GM21367 (cell line): ENCODE data around the gene MAP1LC3B.
"Not testable (repeated sequence)": the region's sequence is repeated elsewhere in the genome, so short reads cannot be mapped to it uniquely, and the experiment has no call there.

Experiments
- ATAC-seq: cut with Tn5 transposase; IDR thresholded peaks from one replicate; pipeline ENCODE4 v1.9.1; 2021; ENCODE audit not compliant: unreplicated experiment

MAP1LC3B gene

DNA sequence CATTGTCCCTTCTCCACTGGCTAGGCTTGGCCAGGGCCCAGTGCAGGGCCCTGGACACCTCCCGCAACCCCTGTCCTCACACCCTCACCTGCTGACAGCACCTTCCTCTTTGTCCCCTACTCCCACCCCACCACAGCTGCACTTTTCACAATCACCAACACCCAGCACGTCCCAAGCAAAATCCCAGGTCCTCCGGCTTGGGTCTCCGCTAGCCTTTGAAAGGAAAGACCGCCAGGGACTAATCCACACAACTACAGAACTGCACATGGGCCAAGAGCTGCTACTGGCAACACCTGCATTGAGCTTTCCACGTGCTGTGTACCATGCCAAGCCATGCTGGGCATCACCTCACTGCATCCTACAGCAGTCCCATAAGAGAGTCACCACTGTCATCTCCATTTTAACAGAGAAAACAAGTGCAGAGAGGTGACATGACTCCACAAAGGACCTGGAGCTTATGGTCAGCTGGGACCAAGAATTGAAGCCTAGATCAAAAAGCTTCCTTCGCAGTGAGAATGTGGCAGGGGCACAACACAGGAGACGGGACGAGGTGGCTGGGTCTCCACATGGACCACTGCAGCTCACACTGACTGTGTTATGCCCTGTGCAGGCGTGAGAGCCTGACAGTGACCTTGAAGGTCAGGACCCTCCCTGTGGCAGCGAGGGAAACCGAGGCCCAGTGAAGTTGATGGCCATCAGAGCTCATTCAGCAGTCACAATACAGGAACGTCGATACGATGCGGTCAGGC is 31.1 kb upstream of the MAP1LC3B start:
- no peak for ATAC-seq

DNA sequence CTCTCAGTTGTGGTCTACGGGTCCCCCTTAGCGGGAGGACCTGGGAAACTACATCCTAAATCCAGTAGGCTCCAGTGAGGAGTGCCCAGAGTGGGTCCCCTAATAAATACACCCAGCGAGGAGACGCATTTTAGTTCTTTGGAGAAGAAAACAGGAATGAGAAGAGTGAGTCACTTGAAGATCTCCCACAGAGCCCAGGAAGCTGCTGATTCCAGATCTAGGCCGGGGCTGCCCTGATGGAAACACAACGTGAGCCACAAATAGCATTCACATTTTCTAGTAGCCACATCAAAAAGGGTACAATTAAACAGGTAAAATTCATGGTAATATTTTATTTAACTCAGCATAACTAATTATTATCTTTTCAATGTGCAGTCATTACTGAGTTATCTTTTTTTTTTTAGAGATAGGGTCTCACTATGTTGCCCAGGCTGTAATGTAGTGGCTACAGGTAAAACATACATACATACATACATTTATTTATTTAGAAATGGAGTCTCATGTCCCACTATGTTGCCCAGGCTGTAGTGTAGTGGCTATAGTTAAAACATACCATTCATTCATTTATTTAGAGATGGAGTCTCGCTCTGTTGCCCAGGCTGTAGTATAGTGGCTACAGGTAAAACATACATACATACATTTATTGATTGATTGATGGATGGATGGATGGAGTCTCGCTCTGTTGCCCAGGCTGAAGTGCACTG is 30.1 kb upstream of the MAP1LC3B start:
- no peak for ATAC-seq

DNA sequence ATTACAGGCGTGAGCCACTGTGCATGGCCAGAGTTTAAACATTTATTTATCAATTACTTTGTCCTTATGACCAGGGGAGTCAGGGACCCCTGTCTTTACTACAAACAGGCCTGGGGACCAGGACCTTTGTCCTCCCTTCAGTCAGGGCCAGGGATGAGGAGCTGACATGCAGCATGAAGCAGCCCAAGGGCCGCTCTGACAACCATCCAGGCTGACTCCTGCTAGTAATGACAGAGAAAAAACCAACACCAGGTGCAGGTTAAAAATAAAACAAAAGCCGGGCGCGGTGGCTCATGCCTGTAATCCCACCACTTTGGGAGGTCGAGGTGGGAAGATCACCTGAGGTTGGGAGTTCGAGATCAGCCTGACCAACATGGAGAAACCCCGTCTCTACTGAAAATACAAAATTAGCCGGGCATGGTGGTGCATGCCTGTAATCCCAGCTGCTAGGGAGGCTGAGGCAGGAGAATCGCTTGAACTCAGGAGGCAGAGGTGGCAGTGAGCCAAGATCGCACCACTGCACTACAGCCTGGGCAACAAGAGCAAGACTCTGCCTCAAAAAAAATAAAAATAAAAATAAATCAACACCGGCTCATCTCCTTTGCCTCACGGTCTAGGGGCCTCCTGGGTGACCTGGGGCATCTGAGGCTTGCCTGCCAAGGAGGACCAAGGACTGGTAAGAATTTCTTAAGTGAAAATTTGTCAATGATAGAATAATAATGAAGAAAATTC is 29.1 kb upstream of the MAP1LC3B start:
- not testable (repeated sequence) for ATAC-seq

DNA sequence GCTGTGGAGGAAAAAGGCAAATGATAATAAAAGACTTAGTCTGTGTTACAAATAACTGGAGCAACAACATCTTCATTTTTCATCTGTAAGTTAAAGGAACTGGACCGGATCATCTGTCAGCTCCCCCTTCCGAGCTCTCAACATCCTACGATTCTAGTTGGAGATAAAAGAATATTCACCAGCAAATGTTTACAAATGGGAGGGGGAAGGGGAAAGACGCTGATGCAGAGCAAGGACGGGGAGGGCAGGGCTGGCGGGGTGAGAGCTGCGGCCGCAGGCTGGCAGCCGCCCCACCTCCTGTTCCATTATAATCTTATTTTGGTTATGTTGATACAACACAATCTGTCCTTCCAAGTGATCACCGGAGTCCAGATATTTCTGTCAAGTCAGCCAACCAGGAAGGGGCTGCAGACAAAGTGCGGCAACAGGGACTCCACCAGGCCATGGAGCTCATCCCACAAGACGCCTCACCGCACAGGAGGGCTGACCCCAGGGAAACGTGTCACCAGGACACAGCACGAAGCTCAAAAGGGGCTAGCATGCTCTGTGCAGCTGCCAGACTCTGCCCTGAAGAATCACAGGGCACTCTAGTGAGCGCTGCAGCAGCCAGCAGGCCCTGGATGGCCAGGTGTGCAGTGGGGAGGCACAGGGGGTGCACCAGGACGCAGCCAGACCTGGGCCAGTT is 28.2 kb upstream of the MAP1LC3B start:
- ATAC-seq = no peak

DNA sequence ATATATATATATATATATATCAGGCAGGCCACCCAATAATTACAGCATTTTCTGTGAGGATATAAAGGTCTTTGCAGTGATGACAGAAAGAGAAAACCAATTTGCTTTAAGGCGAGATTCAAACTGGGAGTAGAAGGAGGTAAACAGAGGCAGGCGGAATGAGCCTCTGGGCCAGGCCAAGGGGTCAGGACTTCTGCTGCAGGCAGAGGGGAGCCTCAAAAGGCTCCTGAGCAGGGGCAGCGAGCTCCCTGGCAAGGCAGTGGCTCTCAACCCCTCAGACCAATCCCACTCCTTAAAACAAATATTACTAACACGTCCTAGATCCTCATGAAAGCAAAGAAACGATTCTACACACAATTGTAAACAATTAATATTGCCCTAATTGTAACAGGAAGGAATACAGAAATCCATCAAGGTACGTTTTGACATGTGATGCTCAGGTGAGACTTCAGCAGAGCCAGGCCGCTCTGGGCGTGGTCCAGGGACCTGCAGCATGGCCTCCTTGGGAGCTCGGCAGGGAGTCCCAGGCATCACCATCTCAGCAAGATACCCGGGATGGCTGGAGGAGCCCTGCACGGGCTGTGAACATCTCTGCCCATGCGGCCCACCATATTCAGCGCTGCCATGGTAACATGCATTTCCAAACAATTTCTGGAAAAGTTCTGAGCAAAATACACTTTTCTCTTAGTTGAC is 27.0 kb upstream of the MAP1LC3B start:
- ATAC-seq = no peak

DNA sequence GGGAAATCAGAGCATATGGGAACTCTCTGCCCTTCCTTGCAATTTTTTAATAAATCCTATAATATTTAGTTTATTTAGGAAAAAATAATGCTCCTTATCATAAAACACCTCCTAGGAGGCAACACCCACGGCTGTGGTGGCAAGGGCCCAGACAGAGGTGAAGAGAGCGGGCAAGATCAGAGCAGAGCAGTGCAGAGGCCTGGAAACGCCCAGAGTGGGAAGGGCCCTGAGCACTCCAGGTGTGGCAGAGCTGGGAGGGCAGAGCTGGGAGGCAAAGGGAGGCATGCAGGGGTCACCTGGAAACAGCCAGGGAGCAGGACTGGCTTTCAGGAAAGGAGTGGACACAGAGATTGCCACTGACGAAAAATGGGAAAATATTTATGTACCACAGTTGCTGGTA is 25.8 kb upstream of the MAP1LC3B start:
- no peak for ATAC-seq

DNA sequence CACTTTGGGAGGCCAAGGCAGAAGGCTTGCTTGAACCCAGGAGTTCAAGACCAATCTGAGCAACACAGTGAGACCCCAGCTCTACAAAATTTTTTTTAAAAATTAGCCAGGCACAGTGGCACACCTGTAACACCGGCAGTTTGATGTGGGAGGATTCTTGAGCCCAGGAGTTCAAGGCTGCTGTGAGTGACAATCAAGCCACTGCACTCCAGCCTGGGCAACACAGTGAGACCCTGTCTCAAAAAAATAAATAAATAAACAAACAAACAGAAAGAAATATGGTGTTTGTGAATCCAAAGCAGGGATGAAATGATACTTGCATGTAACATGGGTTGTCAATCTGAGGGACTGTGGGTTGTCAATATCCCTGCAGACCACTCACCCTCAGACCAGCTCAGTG is 25.2 kb upstream of the MAP1LC3B start:
- ATAC-seq = no peak

DNA sequence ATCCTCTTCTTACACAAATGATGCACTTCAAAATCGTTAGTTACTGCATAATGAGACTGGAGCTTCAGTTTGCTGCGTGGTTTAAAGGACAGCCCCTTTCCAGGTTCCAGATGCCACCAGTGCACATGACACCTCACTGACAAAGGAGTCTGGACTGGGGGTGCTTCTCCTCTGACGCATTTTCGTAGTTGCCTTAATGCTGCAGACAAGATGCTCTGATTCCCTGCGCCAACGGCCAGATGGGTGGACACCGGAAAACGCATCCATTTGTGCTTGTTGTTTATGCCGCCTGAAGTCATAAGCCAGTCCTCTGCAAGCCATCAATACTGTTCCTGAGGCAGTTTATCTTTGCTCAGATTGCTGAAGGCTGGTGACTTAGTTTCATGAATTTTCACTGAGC is 24.6 kb upstream of the MAP1LC3B start:
- no peak for ATAC-seq

DNA sequence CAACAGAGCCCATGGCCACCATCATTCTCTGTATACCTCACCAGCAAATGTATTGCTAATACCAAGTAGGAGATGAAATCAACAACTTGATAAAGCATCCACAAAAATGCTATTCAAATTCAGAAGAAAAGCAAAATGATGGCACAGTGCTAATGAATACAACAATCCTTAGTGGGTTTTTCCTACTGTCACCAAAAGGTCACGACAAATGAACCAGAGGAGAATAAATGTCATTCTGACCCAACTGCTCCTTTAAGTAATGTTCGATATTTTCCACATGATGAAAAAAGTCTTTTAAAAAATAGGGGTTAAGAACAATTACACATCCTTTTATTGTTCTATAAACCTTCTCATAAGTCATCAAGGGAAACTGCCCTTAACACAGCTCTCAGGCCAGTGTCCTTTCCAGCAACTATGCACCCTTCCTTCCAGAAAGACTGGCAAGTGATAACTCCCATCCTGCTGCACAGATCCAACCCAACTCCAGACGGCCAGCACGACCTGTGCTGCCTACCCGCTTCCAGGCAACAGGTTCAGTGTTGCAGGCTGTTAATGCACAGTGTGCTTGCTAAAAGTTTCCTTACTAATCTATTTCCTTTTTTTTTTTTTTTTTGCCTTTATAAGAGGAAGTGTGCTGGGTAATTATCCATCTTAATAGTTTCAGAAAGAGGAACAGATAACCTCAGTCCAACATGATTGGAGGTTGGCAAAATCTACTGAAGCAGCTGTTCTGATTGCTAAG is 23.9 kb upstream of the MAP1LC3B start:
- ATAC-seq = no peak

DNA sequence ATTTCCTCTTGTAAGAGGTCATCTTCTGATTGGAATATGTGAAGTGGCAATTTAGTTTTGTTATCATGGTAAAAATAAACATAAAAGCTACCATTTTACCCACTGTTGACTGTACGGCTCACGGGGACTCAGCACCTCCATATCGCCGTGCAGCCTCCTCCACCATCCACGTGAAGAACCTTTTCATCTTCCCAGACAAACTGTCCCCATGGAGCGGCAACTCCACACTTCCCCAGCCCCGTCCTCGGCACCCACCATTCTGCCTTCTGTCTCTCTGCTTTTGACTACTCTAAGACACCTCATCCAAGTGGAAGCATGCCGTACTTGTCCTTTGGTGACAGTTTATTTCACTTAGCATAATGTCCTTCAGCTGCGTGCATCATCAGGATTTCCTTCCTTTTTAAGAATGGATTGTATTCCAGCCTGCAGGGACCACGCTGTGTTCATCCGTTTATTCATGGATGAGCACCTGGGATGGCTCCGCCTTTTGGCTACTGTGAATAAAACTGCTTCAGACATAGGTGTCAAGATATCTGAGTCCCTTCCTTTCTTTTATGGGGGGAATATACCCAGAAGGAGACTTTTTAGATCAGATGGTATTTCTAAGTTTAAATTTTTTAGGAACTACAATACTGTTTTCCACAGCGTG is 22.9 kb upstream of the MAP1LC3B start:
- no peak for ATAC-seq

DNA sequence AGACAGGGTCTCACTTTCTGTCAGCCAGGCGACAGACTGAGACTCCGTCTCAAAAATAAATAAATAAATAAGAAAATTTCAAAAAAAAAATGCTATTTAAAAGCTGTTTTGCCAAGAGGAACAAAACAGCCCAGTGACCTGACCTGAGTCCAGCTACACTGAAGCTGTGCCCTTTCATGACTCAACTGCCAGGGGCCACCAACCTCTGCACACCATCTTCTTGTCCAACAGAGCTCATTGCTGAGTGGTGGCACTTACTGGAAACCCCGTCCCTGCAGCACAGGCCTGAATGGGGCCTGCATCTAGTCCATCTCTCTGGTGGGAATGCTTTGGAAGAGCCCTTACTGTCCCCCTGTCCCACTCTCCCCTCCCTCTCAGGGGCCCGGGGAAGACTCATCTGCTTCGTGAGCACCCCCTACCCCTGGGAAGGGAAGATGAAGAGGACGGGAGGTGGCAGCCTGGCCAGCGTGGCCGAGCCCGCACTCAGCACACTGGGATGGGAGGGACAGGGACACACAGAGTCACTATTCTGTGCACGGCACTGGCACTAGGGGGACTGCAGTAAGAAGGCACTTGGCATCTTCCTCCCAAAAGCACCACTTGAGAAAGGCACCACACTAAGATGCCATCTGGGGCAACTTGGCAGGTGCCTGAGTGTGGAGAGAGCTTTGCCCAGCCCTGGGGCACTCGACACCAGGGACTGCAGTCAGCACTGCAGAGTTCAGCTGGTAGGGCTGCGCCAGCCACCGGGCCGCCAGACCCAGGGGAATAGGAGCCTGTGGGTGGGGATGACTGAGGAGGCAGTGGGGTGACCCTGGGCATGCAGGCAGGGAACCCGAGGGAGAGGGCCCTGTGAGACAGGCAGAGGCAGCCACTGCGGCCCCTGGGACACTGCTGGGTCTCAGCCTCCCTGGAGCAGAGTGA is 22.1 kb upstream of the MAP1LC3B start:
- ATAC-seq = no peak

DNA sequence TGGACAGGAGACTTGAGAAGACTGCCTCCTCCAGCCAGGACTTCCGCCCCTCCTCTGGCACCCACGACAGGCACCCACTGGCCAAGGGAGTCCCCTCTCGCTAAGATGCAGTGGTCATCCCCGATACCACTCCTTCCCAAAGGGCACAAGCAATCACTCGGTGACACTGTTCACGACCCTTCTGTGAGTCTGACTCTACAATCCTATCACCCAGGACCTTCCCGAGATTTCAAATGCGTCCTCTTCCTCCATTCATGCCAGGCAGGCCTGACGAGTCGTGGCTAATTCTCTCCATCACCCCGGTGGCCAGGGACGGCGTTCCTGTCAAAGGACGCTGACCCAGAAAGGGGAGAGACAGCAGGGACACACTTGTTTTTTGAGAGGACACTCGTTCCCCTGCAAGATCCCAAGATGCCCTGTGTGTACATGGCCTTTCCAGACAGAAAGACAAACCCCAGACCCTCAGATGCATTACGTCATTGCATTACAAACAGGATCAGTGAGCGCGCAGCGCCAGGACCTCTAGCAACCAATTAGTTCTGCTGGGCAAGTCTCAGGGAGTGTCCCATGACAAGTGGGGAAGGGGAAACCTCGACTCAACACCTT is 20.8 kb upstream of the MAP1LC3B start:
- ATAC-seq = no peak

DNA sequence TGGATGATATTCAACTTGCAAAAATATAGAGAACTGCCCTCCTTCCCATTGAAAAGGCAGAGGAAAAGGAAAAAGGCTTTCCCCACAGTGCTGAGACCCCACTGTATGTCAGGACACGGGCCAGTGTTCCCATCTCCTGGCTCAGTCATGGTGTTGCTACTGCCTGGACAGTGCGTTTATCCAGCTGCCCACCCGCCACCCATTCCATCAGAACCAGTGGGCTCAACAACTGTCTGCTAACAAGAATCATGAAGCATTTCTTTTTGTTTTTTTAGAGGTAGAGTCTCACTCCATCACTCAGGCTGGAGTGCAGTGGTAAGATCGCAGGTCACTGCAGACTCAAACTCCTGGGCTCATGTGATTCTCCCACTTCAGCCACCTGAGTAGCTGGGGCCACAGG is 19.8 kb upstream of the MAP1LC3B start:
- no peak for ATAC-seq

DNA sequence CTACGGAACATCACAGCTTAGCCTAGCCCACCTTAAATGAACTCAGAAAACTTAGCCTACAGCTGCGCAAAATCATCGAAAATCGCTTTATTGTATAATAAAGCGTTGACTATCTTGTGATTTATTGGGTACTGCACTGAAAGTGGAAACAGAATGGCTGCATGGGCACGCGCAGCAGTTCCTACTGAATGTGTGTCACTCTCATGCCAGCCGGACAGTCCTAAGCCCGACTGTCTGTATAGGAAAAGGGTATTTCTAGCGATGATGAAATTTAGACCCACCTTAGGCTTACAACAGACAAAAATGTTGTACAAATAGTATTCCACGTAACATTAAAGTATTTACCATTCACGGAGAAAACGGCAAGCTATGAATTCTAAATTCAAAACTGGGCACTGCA is 17.8 kb upstream of the MAP1LC3B start:
- no peak for ATAC-seq

DNA sequence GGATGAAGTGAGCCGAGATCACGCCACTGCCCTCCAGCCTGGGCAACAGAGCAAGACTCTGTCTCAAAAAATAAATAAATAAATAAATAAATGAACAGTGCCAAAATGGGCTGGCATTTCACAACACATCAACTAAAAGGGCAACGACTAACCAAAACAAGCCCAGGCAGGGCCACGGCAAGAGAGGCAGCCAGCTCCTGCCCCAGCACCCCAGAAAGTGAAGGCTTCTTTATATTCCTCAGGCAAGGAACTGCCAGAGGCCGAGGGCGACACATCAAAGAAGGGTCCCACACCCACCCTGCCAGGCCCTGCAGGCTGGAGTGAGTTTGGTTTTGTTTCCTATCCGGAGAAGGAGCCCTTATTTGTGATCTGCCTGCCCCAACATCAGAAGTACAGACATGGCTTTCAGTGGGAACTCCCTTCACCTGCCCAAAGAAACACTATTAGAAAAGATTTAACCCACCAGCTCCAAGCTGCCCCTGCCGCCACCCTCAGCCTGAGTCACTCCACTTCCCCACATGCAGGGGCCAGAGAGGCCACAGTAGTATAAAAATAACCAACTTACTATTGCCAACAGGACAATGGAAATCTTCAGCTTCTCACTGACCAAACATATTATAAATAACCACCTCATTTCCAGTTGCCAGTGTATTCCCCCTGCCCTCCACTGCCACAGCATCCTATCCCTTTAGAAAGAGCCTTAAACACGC is 16.6 kb upstream of the MAP1LC3B start:
- no peak for ATAC-seq

DNA sequence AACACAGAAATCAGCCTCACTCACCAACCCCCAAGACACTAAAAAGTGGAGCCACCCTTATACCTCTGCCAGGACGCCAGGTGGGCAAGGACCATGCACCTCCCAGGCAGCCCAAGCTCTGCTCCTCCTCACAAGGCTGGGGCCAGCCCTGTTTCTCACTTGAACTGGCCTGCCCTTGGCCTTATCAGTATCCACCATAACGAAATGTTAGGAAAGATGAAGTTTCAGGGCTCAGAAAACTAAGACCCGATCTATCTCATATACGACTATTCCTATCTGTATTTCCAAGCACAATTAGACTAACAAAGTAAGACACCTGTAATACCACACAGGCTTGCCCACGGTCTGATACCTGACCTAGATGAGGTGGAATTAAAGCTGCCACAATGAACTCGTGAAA is 15.5 kb upstream of the MAP1LC3B start:
- no peak for ATAC-seq

DNA sequence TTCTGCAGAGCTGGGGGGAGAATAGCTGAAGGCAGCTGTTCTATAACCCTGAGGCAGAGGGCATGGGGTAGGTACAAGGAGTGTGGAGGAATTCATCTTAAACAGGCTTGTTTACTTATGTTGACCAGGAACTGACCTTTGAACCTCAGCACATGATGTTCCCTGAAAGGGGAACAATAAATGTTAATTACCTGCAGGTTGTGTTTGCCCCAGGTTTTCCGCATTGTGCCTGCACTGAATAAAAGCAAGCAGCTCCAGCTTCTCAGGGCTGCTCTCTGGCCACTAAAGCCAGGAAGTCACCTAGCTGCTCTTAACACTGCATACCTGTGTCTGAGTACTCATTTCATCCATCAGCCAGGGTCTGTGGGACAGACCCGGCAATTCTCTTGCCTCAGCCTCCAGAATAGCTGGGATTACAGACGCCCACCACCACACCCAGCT is 12.8 kb upstream of the MAP1LC3B start:
- ATAC-seq = not testable (repeated sequence)

DNA sequence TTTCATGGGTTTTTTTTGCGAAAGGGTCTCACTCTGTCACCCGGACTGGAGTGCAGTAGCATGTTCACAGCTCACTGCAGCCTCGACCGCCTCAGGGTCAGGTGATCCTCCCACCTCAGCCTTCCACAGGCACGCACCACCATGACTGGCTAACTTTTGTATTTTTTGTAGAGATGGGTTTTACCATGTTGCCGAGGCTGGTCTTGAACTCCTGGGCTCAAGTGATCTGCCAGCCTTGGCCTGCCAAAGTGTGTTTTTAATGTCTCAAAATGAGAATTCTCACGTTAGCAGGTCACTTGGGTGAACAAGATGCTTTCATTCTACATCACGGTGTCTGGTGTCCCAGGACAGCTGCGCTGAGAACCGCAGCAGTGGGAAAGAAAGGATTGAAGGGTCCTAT is 11.7 kb upstream of the MAP1LC3B start:
- ATAC-seq = no peak
